DOHH2 (cell line): ENCODE results near the gene LRRC3.

Experiments used
- EZH2phosphoT487 ChIP-seq: fragments of 200-600 bp; sonication (generic); IDR thresholded peaks from 2 replicates; pipeline ENCODE4 v1.6.1; 2017; ENCODE audit warnings: borderline replicate concordance, mild to moderate bottlenecking, antibody characterized with exemption, low read length, moderate library complexity, mixed read lengths
- TF ChIP-seq, protein P1 (sequence below): fragments of 200-600 bp; sonication (generic); IDR thresholded peaks from one replicate; pipeline ENCODE4 v1.5.1; 2014; ENCODE audit warnings: antibody characterized with exemption, mild to moderate bottlenecking, low read depth, low read length; ENCODE audit not compliant: poor library complexity, severe bottlenecking

DNA sequence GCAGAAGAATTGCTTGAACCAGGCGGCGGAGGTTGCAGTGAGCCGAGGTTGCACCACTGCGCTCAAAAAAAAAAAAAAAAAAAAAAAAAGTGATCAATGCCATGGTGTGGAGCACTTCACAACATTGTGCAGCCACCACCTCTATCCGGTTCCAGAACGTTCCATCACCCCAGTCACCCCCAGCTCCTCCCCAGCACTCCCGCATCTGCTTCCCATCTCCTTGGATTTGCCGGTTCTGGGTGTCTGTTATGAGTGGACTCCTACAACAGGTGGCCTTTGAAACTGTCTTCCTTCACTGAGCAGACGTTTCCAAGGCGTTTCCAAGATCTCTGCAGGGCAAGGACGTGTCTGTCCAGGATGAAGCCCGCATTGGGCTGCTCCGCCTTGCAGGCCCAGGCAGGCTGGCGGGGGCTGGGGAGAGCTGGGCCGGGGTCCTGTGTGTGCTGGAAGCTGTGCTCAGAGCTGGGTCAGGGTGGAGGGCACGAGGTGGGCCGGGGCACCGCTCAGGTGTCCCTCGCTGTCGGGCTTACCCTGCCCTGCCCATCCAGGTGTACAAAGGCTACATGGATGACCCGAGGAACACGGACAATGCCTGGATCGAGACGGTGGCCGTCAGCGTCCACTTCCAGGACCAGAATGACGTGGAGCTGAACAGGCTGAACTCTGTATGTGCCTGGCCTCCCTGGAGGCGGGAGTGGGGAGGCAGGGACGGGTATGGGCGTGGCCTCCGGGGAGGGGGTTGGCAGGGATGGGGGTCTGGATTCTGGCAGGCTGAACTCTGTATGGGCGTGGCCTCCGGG lies 14.9 kb upstream of the LRRC3 start:
- TF ChIP-seq, protein P1, sequence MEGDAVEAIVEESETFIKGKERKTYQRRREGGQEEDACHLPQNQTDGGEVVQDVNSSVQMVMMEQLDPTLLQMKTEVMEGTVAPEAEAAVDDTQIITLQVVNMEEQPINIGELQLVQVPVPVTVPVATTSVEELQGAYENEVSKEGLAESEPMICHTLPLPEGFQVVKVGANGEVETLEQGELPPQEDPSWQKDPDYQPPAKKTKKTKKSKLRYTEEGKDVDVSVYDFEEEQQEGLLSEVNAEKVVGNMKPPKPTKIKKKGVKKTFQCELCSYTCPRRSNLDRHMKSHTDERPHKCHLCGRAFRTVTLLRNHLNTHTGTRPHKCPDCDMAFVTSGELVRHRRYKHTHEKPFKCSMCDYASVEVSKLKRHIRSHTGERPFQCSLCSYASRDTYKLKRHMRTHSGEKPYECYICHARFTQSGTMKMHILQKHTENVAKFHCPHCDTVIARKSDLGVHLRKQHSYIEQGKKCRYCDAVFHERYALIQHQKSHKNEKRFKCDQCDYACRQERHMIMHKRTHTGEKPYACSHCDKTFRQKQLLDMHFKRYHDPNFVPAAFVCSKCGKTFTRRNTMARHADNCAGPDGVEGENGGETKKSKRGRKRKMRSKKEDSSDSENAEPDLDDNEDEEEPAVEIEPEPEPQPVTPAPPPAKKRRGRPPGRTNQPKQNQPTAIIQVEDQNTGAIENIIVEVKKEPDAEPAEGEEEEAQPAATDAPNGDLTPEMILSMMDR: no peak
- TF ChIP-seq EZH2phosphoT487: no peak
